SU-DHL-6 (cell line): ENCODE data around the gene GHRH.

Source experiments
- H2AFZ ChIP-seq: fragments of 200-600 bp; sonication (generic); 2 replicates; pipeline ENCODE4 v1.6.1; 2014; ENCODE audit warnings: low read depth, mild to moderate bottlenecking, moderate library complexity, mixed read lengths, antibody characterized with exemption, low read length; ENCODE audit not compliant: severe bottlenecking
- H3F3A ChIP-seq: fragments of 200-600 bp; shearing (Covaris generic); 2 replicates; pipeline ENCODE4 v1.6.0; 2016; ENCODE audit warnings: antibody characterized with exemption, mild to moderate bottlenecking; ENCODE audit not compliant: insufficient read depth
- H3K27ac ChIP-seq: fragments of 200-600 bp; sonication (generic); 2 replicates; pipeline ENCODE4 v1.5.1; 2016; ENCODE audit warnings: low read depth, mild to moderate bottlenecking, low read length, moderate library complexity, mixed read lengths
- H3K27me3 ChIP-seq: fragments of 200-600 bp; sonication (generic), shearing (Covaris generic); 2 replicates; pipeline ENCODE4 v1.6.0; 2014; ENCODE audit warnings: mild to moderate bottlenecking, low read length
- H3K36me3 ChIP-seq: fragments of 200-600 bp; sonication (generic); 2 replicates; pipeline ENCODE4 v1.6.1; 2014; ENCODE audit warnings: mild to moderate bottlenecking, low read length, mixed read lengths
- H3K4me2 ChIP-seq: fragments of 300-600, 200-600 bp; shearing (Covaris generic), sonication (generic); 2 replicates; pipeline ENCODE4 v1.6.0; 2014; ENCODE audit warnings: low read length, low read depth, mild to moderate bottlenecking; ENCODE audit not compliant: poor library complexity, severe bottlenecking
- H3K4me3 ChIP-seq: fragments of 200-600 bp; sonication (generic); 2 replicates; pipeline ENCODE4 v1.5.1; 2014; ENCODE audit warnings: antibody characterized with exemption, low read length, mild to moderate bottlenecking, mixed read lengths; ENCODE audit not compliant: insufficient read depth, poor library complexity, severe bottlenecking
- H3K79me2 ChIP-seq: fragments of 200-600 bp; sonication (generic); 2 replicates; pipeline ENCODE4 v1.6.1; 2014; ENCODE audit warnings: mild to moderate bottlenecking, low read length, moderate library complexity; ENCODE audit not compliant: insufficient read depth
- H3K9ac ChIP-seq: fragments of 200-600 bp; sonication (generic); 2 replicates; pipeline ENCODE4 v1.7.0; 2014; ENCODE audit warnings: mild to moderate bottlenecking, low read length
- H3K9me2 ChIP-seq: fragments of 200-600 bp; sonication (generic); replicated peaks from 2 replicates; pipeline ENCODE4 v1.6.1; 2014; ENCODE audit warnings: low read length; ENCODE audit not compliant: insufficient read depth
- H3K9me3 ChIP-seq: fragments of 200-600 bp; sonication (generic); 2 replicates; pipeline ENCODE4 v1.6.1; 2014; ENCODE audit warnings: low read length, mixed read lengths; ENCODE audit not compliant: insufficient read depth
- H4K20me1 ChIP-seq: fragments of 200-600 bp; sonication (generic); 2 replicates; pipeline ENCODE4 v1.6.1; 2014; ENCODE audit warnings: low read depth, mild to moderate bottlenecking, antibody characterized with exemption, low read length, moderate library complexity, mixed read lengths
- CTCF ChIP-seq: fragments of 200-600 bp; sonication (generic); IDR thresholded peaks from one replicate; pipeline ENCODE4 v1.5.1; 2017; ENCODE audit warnings: antibody characterized with exemption, mild to moderate bottlenecking, low read length, moderate library complexity; ENCODE audit not compliant: insufficient read depth, poor library complexity, severe bottlenecking
- EZH2phosphoT487 ChIP-seq: fragments of 200-600 bp; sonication (generic), shearing (Covaris generic); conservative IDR thresholded peaks from 2 replicates; pipeline ENCODE4 v1.6.1; 2018; ENCODE audit warnings: mild to moderate bottlenecking, antibody characterized with exemption, low read length, moderate library complexity, mixed read lengths

GHRH gene

GRCh38 chr20:37297066-37297736, 35.6 kb upstream of the GHRH start:
- no peaks in the 10 kb centered on the region for H3F3A ChIP-seq
- peaks cover 73% of the 10 kb centered on the region for H3K79me2 ChIP-seq
- no peak overlapping the region for H3K4me3 ChIP-seq
- H3K9me2 ChIP-seq = no peaks in the 10 kb centered on the region
- H3K9me3 ChIP-seq = no peaks in the 10 kb centered on the region
- no peaks in the 10 kb centered on the region for H4K20me1 ChIP-seq
- H3K27me3 ChIP-seq = no peaks in the 10 kb centered on the region
- no peak overlapping the region for H3K27ac ChIP-seq
- no peak overlapping the region for H3K4me2 ChIP-seq
- no peak overlapping the region for H2AFZ ChIP-seq
- no peak for TF ChIP-seq EZH2phosphoT487
- H3K9ac ChIP-seq = no peak overlapping the region
- H3K36me3 ChIP-seq = no peaks in the 10 kb centered on the region

- Histone ChIP-seq H2AFZ (no peak overlapping the region), H3K9ac (no peak overlapping the region), H3K4me2 (no peak overlapping the region), H3K79me2 (peaks cover 81% of the 10 kb centered on the region), H4K20me1 (no peaks in the 10 kb centered on the region), H3K36me3 (0 out of 2 replicates have a peak, but pooled peaks cover under 1% of the 10 kb centered on the region), H3K4me3 (no peak overlapping the region), H3F3A (no peaks in the 10 kb centered on the region), H3K27me3 (no peaks in the 10 kb centered on the region), H3K9me2 (no peaks in the 10 kb centered on the region), H3K27ac (no peak overlapping the region), H3K9me3 (no peaks in the 10 kb centered on the region)
- TF ChIP-seq EZH2phosphoT487 (no peak), CTCF (no peak)
Observed at GRCh38 chr20:37296371-37296770, 34.8 kb upstream of the GHRH start.

GRCh38 chr20:37295595-37295994, 34.0 kb upstream of the GHRH start:
- Histone ChIP-seq H3K4me3 (no peak overlapping the region), H3F3A (no peaks in the 10 kb centered on the region), H3K9me2 (no peaks in the 10 kb centered on the region), H3K27ac (no peak overlapping the region), H3K4me2 (no peak overlapping the region), H3K27me3 (no peaks in the 10 kb centered on the region), H2AFZ (no peak overlapping the region), H3K9me3 (no peaks in the 10 kb centered on the region), H3K79me2 (peaks cover 87% of the 10 kb centered on the region), H3K36me3 (peaks cover 5% of the 10 kb centered on the region; the same call in 1 of the 2 replicates), H3K9ac (no peak overlapping the region), H4K20me1 (no peaks in the 10 kb centered on the region)
- TF ChIP-seq CTCF = no peak
- TF ChIP-seq EZH2phosphoT487 = no peak

- TF ChIP-seq EZH2phosphoT487 = no peak
- no peak for TF ChIP-seq CTCF
- Histone ChIP-seq H4K20me1 (no peaks in the 10 kb centered on the region), H3K27ac (no peak overlapping the region), H3K4me3 (no peak overlapping the region), H3K27me3 (no peaks in the 10 kb centered on the region), H3F3A (no peaks in the 10 kb centered on the region), H2AFZ (no peak overlapping the region), H3K36me3 (peaks cover 5% of the 10 kb centered on the region; the same call in 1 of the 2 replicates), H3K9me2 (no peaks in the 10 kb centered on the region), H3K9me3 (no peaks in the 10 kb centered on the region), H3K4me2 (no peak overlapping the region), H3K79me2 (peaks cover 88% of the 10 kb centered on the region), H3K9ac (no peak overlapping the region)
Observed at GRCh38 chr20:37295001-37295400, 33.4 kb upstream of the GHRH start.
